ENCODE data around the gene CAB39. TPM values are rescaled to one million over a fixed set of nuclear protein-coding genes. Genes with fewer than 3 reads are reported as not detected.

The CAB39 gene
- total RNA-seq, 1 donor from 2014 or later, result 62.9 TPM

DNA sequence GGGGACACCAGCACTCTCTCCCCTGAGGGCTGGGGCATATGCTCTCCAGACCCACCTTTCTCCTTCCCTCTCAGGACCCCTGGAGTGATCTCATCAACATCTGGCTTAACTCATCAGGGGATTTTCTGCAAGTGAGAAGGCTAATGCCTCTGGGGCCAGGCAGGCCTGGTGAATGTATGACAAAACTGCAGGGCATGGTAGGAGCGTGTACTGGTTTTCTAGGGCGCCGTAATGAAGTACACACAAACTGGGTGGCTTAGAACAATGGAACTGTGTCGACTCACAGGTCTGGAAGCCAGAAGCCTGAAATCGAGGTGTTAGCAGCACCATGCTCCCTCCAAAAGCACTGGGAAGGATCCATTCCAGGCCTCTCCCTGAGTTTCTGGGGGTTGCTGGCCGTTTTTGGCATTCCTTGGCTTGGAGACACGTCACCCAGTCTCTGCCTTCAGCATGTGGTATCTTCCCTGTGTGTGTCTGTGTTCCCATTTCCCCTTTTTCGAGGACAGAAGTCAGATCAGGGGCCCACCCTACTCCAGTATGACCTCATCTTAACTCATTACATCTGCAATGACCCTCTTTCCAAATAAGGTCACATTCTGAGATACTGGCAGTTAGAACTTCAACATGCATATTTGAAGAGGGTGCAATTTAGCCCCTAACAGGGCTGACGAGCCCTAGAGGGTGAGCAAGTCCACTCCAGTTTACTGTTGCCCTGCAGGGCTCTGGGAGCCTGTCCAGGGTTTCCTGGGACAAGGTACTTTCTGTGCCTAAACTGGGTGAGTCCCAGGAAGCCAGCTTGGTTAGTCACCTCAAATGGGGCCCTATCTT, 45.5 kb upstream of the CAB39 start:
- no peaks in the 10 kb centered on the region for H3K27me3 ChIP-seq
- no peaks in the 10 kb centered on the region for H3K4me1 ChIP-seq
- H3K36me3 ChIP-seq, result no peaks in the 10 kb centered on the region
- no peak overlapping the region for H3K4me3 ChIP-seq
- TF ChIP-seq, protein P1, sequence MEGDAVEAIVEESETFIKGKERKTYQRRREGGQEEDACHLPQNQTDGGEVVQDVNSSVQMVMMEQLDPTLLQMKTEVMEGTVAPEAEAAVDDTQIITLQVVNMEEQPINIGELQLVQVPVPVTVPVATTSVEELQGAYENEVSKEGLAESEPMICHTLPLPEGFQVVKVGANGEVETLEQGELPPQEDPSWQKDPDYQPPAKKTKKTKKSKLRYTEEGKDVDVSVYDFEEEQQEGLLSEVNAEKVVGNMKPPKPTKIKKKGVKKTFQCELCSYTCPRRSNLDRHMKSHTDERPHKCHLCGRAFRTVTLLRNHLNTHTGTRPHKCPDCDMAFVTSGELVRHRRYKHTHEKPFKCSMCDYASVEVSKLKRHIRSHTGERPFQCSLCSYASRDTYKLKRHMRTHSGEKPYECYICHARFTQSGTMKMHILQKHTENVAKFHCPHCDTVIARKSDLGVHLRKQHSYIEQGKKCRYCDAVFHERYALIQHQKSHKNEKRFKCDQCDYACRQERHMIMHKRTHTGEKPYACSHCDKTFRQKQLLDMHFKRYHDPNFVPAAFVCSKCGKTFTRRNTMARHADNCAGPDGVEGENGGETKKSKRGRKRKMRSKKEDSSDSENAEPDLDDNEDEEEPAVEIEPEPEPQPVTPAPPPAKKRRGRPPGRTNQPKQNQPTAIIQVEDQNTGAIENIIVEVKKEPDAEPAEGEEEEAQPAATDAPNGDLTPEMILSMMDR (IDR thresholded peaks at IDR 0.05), result no peak
- no peak for DNase-seq (ENCODE audit: low spot score in 2 of 2)
- intact Hi-C loops (cut with DNase I), result no loop called here
- H3K9me3 ChIP-seq, result no peaks in the 10 kb centered on the region
- H3K27ac ChIP-seq, result peak overlapping the region in 1 of 2 donors; percentile 37

DNA sequence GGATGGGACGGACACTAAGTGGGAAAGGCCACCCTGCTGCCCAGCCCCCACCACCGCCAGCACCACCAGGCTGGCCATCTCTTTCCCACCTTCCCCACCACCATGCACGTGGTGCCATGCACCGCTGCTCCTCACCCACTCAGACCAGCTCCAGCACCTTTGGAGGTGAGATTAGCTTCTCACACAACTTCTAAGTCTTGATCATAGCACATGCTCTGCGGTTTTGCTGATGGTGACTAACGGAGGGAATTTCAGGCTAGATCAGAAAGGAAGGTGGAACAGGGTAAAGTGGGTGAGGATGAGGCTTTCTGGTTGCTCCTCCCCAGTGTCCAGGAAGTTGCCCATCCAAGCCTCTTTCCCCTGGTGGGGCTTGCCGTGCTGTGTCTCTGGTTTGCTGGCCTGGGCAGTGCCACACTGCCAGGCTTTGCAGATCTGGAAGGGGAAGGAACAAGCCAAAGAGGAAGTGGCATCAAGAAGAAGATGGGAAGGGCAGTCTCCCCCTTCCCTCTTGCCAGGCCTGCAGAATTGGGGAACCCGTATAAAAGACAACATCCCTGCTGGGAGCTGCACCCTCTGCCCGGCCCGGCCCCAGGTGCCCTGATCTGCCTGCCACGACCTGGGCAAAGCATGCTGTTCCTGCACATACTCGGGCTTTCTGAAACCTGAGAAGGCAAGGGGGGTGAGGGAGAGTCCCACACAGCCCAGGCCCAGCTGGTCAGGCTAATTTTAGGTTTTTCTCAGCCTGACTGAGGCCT, 44.3 kb upstream of the CAB39 start:
- Histone ChIP-seq H3K4me1 (no peaks in the 10 kb centered on the region), H3K27ac (peak overlapping the region; percentile 6 to 37), H3K4me3 (no peak overlapping the region), H3K27me3 (no peaks in the 10 kb centered on the region), H3K9me3 (no peaks in the 10 kb centered on the region), H3K36me3 (no peaks in the 10 kb centered on the region)
- TF ChIP-seq, protein P1 (IDR thresholded peaks at IDR 0.05), result no peak
- no peak for DNase-seq (ENCODE audit: low spot score in 2 of 2)
- intact Hi-C loops (cut with DNase I), result no loop called here

DNA sequence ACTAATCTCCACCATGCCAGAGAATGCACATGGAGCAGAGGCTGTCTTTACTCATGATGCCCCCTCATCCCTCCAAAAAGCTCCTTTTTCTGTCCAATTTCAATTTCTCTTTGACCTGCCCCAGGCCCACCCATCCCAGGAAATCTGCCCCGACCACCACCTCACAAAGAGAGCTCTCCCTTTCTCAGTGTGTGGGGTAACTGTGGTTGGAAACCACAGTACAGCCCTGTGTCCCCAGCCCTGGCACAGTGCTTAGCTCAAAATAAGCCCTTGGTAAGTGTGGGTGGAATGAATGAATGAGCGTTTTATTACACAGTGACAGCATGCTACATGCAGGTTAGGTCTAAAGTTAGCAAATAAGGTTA, 43.7 kb upstream of the CAB39 start:
- H3K4me1 ChIP-seq, result no peaks in the 10 kb centered on the region
- intact Hi-C loops (cut with DNase I), result no loop called here
- TF ChIP-seq, protein P1 (IDR thresholded peaks at IDR 0.05), result no peak
- H3K27me3 ChIP-seq, result no peaks in the 10 kb centered on the region
- no peak overlapping the region for H3K27ac ChIP-seq
- no peak for DNase-seq (ENCODE audit: low spot score in 2 of 2)
- no peaks in the 10 kb centered on the region for H3K36me3 ChIP-seq
- H3K9me3 ChIP-seq, result no peaks in the 10 kb centered on the region
- H3K4me3 ChIP-seq, result no peak overlapping the region

DNA sequence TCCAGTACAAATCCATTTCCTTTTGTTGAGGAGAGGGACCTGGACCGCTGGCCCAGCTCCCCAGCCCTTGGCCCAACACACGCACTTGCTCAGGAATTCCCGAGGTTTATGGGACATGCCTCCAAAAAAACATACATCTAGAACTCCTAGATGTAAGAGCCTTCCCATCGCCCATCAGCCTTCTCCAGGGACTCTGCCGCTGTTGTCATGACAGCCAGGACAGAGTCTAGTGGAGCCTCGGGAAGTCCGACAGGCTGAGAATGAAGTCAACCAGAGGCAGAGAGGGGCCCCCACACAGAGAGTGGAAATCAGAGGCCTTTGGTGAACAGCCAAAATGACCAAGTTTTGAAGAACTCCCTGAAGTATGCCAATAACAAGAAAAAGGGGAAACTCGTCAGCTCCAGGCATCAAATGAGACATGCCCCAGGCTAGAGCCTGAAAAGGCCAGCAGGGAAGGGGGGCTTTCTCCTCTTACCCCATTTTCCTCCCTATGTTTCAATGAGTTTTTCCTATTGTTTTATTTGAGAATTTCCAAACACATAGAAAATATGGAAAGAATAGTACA, 43.2 kb upstream of the CAB39 start:
- no peaks in the 10 kb centered on the region for H3K36me3 ChIP-seq
- no peaks in the 10 kb centered on the region for H3K9me3 ChIP-seq
- TF ChIP-seq, protein P1 (IDR thresholded peaks at IDR 0.05), result no peak
- no peaks in the 10 kb centered on the region for H3K4me1 ChIP-seq
- H3K27ac ChIP-seq, result no peak overlapping the region
- intact Hi-C loops (cut with DNase I), result no loop called here
- H3K27me3 ChIP-seq, result no peaks in the 10 kb centered on the region
- H3K4me3 ChIP-seq, result no peak overlapping the region
- no peak for DNase-seq (ENCODE audit: low spot score in 2 of 2)

DNA sequence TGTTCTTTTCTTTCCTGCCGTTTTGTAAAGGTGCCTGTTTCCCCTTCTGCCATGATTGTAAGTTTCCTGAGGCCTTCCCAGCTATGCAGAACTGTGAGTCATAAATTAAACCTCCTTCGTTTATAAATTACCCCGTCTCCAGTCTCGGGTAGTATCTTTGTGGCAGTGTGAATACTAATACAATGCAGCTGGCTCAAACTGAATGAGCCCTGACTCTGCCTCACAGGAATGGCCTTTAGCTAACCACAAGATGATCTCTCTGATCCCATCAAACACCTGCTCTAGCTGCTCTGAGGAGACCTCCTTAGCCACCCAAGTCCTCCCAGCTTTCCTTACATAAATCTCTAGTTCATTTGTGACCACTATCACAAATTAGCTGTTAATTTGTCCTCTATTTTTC, 41.5 kb upstream of the CAB39 start:
- H3K9me3 ChIP-seq, result no peaks in the 10 kb centered on the region
- intact Hi-C loops (cut with DNase I), result no loop called here
- H3K36me3 ChIP-seq, result no peaks in the 10 kb centered on the region
- H3K4me1 ChIP-seq, result no peaks in the 10 kb centered on the region
- H3K27me3 ChIP-seq, result no peaks in the 10 kb centered on the region
- H3K4me3 ChIP-seq, result no peak overlapping the region
- DNase-seq (ENCODE audit: low spot score in 2 of 2), result no peak
- TF ChIP-seq, protein P1 (IDR thresholded peaks at IDR 0.05), result no peak
- no peak overlapping the region for H3K27ac ChIP-seq

All from ascending aorta (tissue), 2 donors.